ENCODE data around the gene SH3BP2.

GRCh38 chr4:2800691-2801596 lies 8.1 kb downstream of the SH3BP2 start:
- TF ChIP-seq POLR2A (IDR thresholded peaks at IDR 0.05) (no peak), CTCF (IDR thresholded peaks at IDR 0.05) (no peak), EP300 (IDR thresholded peaks at IDR 0.05; ENCODE audit: low read depth) (no peak)

Data from transverse colon (tissue), 3 donors.